HG02973 (cell line): ENCODE measurements around the gene SEC24D.
"Not testable (repeated sequence)": the region's sequence is repeated elsewhere in the genome, so short reads cannot be mapped to it uniquely, and the experiment has no call there.

Experiments used
- ATAC-seq: cut with Tn5 transposase; IDR thresholded peaks from one replicate; pipeline ENCODE4 v1.9.1; 2021; ENCODE audit warnings: moderate library complexity; ENCODE audit not compliant: unreplicated experiment

Gene SEC24D

GRCh38 chr4:118811832-118812231 is 24.1 kb downstream of the SEC24D start:
- no peak for ATAC-seq

GRCh38 chr4:118810991-118811764 is 24.7 kb downstream of the SEC24D start:
- no peak for ATAC-seq

GRCh38 chr4:118807659-118808058 is 28.3 kb downstream of the SEC24D start:
- ATAC-seq = no peak

GRCh38 chr4:118803253-118803652 is 32.7 kb downstream of the SEC24D start:
- no peak for ATAC-seq

GRCh38 chr4:118801895-118802575 is 33.9 kb downstream of the SEC24D start:
- no peak for ATAC-seq

- ATAC-seq = no peak
These were observed 36.5 kb downstream of the SEC24D start for GRCh38 chr4:118799231-118799942.

- no peak for ATAC-seq
These were observed 37.3 kb downstream of the SEC24D start for GRCh38 chr4:118798658-118799057.

GRCh38 chr4:118797558-118798142 is 38.3 kb downstream of the SEC24D start:
- no peak for ATAC-seq

- not testable (repeated sequence) for ATAC-seq
These were observed 44.1 kb downstream of the SEC24D start for GRCh38 chr4:118791690-118792446.

GRCh38 chr4:118790544-118790943 is 45.4 kb downstream of the SEC24D start:
- ATAC-seq = no peak

GRCh38 chr4:118788911-118789310 is 47.0 kb downstream of the SEC24D start:
- no peak for ATAC-seq

GRCh38 chr4:118787844-118788380 is 48.0 kb downstream of the SEC24D start:
- ATAC-seq = no peak

- ATAC-seq = no peak
These were observed 51.1 kb downstream of the SEC24D start for GRCh38 chr4:118784776-118785175.

- no peak for ATAC-seq
These were observed 52.0 kb downstream of the SEC24D start for GRCh38 chr4:118783887-118784286.

- ATAC-seq = not testable (repeated sequence)
These were observed 53.0 kb downstream of the SEC24D start for GRCh38 chr4:118782886-118783285.

- ATAC-seq = not testable (repeated sequence)
These were observed 58.3 kb downstream of the SEC24D start for GRCh38 chr4:118777649-118778048.

GRCh38 chr4:118776955-118777640 is 58.8 kb downstream of the SEC24D start:
- ATAC-seq = not testable (repeated sequence)

GRCh38 chr4:118776157-118776954 is 59.6 kb downstream of the SEC24D start:
- ATAC-seq = no peak

- no peak for ATAC-seq
These were observed 60.5 kb downstream of the SEC24D start for GRCh38 chr4:118775405-118775804.
